ENCODE measurements around the gene TOPAZ1.

TOPAZ1 gene

DNA sequence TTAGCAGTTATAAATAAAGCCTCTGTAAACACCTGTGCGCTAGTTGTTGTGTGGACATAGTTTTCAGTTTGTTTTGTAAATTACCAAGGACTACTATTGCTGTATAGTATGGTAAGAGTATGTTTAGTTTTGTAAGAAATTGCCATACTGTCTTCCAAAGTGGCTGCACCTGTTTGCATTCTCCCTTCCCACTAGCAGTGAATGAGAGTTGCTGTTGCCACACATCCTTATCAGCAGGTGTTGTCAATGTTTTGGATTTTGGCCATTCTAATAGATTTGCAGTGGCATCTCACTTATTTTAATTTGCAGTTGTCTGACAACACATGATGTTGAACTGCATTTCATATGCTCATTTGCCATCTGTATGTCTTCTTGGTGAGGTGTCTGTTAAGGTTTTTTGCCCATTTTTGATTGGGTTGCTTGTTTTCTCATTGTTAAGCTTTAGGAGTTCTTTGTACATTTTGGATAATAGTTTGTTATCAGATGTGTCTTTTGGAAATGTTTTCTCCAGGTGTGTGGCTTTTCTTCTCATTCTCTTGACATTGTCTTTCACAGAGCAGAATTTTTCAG is 111.8 kb downstream of the TOPAZ1 start:
- in situ Hi-C loops (cut with MboI; ENCODE audit: low pct_unique_long_range_greater_than_20kb, low sequenced_read_pairs, unreplicated experiment): no loop called here
- TF ChIP-seq, protein P1, sequence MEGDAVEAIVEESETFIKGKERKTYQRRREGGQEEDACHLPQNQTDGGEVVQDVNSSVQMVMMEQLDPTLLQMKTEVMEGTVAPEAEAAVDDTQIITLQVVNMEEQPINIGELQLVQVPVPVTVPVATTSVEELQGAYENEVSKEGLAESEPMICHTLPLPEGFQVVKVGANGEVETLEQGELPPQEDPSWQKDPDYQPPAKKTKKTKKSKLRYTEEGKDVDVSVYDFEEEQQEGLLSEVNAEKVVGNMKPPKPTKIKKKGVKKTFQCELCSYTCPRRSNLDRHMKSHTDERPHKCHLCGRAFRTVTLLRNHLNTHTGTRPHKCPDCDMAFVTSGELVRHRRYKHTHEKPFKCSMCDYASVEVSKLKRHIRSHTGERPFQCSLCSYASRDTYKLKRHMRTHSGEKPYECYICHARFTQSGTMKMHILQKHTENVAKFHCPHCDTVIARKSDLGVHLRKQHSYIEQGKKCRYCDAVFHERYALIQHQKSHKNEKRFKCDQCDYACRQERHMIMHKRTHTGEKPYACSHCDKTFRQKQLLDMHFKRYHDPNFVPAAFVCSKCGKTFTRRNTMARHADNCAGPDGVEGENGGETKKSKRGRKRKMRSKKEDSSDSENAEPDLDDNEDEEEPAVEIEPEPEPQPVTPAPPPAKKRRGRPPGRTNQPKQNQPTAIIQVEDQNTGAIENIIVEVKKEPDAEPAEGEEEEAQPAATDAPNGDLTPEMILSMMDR (IDR thresholded peaks at IDR 0.05; ENCODE audit: extremely low read depth, insufficient read depth, missing control alignments): no peak
- no peak for DNase-seq (ENCODE audit: low spot score)

DNA sequence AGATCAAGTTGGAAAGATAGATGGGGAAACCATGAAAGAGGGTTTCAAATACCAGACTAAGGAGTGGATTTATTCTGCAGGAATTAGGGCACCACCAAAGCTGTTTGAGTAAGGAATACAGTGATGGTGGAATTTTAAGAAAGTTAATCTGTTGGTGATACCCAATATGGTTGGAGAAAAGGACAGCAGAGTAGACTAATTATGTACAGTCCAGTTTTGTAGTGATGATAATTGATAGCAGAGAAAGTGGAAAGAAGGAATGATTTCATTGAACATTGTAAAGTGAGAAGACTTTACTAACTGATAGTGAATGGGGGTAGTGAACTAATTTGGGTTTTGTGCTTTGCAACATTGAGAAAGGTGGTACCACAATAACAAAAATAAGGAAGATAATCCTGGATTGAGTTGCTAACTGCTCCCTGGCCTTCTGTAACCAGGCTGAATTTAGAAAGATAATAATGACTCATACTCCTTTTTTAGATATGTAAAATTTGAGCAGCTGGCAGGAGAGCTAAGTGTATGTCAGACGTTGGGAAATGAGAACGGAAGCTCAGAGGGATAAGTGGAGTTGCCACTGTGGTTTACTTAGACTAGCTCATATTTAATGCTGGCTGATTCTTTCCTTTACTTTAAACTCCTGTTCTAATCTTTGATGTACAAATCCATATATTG is 113.8 kb downstream of the TOPAZ1 start:
- no peak for DNase-seq (ENCODE audit: low spot score)
- in situ Hi-C loops (cut with MboI; ENCODE audit: low pct_unique_long_range_greater_than_20kb, low sequenced_read_pairs, unreplicated experiment): no loop called here
- TF ChIP-seq, protein P1 (IDR thresholded peaks at IDR 0.05; ENCODE audit: extremely low read depth, insufficient read depth, missing control alignments): no peak

GRCh38 chr3:44359146-44359751 is 117.6 kb downstream of the TOPAZ1 start:
- in situ Hi-C loops (cut with MboI; ENCODE audit: low pct_unique_long_range_greater_than_20kb, low sequenced_read_pairs, unreplicated experiment): no loop called here
- TF ChIP-seq, protein P1 (IDR thresholded peaks at IDR 0.05; ENCODE audit: extremely low read depth, insufficient read depth, missing control alignments): no peak
- no peak for DNase-seq (ENCODE audit: low spot score)

DNA sequence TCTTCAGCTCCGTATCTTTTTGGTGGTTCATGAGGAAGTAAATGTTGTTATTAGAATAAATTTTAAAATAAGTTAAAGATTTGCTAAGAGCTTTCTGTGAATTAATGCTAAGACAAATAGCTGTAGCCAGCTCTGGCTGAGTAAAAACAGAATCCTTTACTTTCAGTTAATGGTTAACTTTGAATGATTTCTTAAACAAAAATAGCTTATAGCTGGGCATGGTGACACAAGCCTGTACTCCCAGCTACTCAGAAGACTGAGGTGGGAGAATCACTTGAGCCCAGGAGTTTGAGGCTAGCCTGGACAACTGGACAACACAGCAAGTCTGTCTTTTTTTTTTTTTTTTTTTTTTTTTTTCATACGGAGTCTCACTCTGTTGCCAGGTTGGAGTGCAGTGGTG is 121.9 kb downstream of the TOPAZ1 start:
- peak; percentile 20 for DNase-seq (ENCODE audit: low spot score)
- TF ChIP-seq, protein P1 (IDR thresholded peaks at IDR 0.05; ENCODE audit: extremely low read depth, insufficient read depth, missing control alignments): no peak
- in situ Hi-C loops (cut with MboI; ENCODE audit: low pct_unique_long_range_greater_than_20kb, low sequenced_read_pairs, unreplicated experiment): no loop called here

GRCh38 chr3:44365952-44366351 is 124.3 kb downstream of the TOPAZ1 start:
- DNase-seq (ENCODE audit: low spot score): no peak
- in situ Hi-C loops (cut with MboI; ENCODE audit: low pct_unique_long_range_greater_than_20kb, low sequenced_read_pairs, unreplicated experiment): no loop called here
- TF ChIP-seq, protein P1 (IDR thresholded peaks at IDR 0.05; ENCODE audit: extremely low read depth, insufficient read depth, missing control alignments): no peak

DNA sequence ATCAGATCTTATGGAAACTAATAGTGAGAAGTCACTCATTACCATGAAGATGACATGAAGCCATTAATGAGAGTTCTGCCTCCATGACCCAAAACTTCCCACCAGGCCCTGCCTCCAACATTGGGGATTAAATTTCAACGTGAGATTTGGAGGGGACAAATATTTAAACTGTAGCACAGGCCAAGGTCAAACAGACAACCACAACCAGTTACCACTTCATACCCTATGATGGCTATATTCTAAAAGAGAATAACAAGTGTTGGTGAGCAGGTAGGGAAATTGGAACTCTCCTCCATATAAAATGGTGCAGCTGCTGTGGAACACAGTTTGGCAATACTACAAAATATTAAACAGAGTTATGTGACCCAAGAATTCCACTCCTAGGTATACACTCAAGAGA is 133.8 kb downstream of the TOPAZ1 start:
- in situ Hi-C loops (cut with MboI; ENCODE audit: low pct_unique_long_range_greater_than_20kb, low sequenced_read_pairs, unreplicated experiment): no loop called here
- DNase-seq (ENCODE audit: low spot score): no peak
- TF ChIP-seq, protein P1 (IDR thresholded peaks at IDR 0.05; ENCODE audit: extremely low read depth, insufficient read depth, missing control alignments): no peak
